ENCODE data around the gene TEX26. TPM values are rescaled to one million over a fixed set of nuclear protein-coding genes. Genes with fewer than 3 reads are reported as not detected.

Gene TEX26
- total RNA-seq, 4 donors from 2014 or later, result 1.2 TPM; not detected in 3

DNA sequence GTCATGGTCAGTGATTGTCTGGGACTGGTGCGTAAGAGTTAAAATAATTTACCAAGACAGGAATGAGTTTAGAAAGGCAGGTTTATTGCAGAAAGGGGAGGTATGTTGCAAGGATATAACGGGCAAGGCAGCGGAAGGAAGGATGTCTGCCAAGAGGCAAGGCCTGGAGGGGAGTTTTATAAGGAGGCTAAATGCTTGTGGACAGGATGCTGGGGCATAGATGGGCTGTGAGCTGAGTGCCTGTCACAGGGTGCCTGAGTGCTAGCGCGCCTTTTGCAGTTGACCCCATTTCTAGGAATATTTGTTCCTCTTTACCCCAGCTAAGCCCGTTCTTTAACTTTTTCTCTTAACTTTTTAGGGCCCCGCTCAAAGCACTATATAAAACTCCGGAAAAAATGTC lies 58.7 kb downstream of the TEX26 start:
- TF ChIP-seq POLR2A (IDR thresholded peaks at IDR 0.05), result no peak
- TF ChIP-seq, protein P1, sequence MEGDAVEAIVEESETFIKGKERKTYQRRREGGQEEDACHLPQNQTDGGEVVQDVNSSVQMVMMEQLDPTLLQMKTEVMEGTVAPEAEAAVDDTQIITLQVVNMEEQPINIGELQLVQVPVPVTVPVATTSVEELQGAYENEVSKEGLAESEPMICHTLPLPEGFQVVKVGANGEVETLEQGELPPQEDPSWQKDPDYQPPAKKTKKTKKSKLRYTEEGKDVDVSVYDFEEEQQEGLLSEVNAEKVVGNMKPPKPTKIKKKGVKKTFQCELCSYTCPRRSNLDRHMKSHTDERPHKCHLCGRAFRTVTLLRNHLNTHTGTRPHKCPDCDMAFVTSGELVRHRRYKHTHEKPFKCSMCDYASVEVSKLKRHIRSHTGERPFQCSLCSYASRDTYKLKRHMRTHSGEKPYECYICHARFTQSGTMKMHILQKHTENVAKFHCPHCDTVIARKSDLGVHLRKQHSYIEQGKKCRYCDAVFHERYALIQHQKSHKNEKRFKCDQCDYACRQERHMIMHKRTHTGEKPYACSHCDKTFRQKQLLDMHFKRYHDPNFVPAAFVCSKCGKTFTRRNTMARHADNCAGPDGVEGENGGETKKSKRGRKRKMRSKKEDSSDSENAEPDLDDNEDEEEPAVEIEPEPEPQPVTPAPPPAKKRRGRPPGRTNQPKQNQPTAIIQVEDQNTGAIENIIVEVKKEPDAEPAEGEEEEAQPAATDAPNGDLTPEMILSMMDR (IDR thresholded peaks at IDR 0.05), result no peak
- H3K27ac ChIP-seq, result no peak overlapping the region
- no peaks in the 10 kb centered on the region for H3K9me3 ChIP-seq
- DNase-seq, result no peak
- H3K27me3 ChIP-seq, result no peaks in the 10 kb centered on the region
- H3K4me3 ChIP-seq, result no peak overlapping the region
- intact Hi-C loops (cut with DNase I; ENCODE audit: low total_unique reads), result no loop called here
- H3K36me3 ChIP-seq, result no peaks in the 10 kb centered on the region
- no peaks in the 10 kb centered on the region for H3K4me1 ChIP-seq

DNA sequence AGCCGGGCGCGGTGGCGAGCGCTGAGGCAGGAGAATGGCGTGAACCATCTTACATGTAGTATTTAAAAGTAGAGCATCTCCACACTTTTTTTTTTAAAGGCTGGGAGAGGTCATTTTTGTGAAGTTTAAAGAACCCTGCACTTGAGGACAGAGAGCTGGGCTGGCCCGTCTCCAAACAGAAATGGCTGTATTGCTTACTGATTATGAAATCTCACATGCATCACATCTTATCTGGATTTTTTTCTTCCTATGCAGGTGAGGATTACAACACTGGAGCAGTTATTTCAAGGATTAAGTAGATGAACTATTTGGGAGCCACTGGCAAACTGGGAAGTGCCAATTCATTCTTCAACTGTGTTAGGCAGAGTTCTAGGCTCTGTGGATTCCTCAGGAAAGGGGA lies 59.5 kb downstream of the TEX26 start:
- Histone ChIP-seq H3K9me3 (no peaks in the 10 kb centered on the region), H3K27ac (no peak overlapping the region), H3K4me3 (no peak overlapping the region), H3K27me3 (no peaks in the 10 kb centered on the region), H3K36me3 (no peaks in the 10 kb centered on the region), H3K4me1 (no peaks in the 10 kb centered on the region)
- intact Hi-C loops (cut with DNase I; ENCODE audit: low total_unique reads), result no loop called here
- DNase-seq, result no peak
- TF ChIP-seq, protein P1 (IDR thresholded peaks at IDR 0.05), result no peak
- TF ChIP-seq POLR2A (IDR thresholded peaks at IDR 0.05), result no peak

DNA sequence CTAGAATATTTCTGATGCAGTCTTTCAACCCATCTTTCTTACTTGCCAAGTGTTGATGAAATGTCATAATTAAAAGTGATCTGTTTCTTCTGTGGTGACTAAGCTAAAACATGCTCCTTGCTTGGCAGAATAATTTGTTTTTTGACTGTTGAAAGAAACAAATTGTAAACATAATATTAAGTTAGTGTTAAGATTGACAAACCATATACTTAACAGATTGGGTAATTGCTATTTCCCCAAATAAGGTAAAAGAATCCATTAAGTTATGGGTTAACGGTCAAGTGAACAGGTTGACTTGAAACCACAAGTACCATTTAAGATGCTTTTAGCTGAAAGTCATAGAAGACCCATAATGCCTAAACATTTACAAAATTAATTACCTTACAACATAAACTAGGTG lies 62.9 kb downstream of the TEX26 start:
- Histone ChIP-seq H3K4me1 (no peaks in the 10 kb centered on the region), H3K4me3 (no peak overlapping the region), H3K27ac (no peak overlapping the region), H3K27me3 (no peaks in the 10 kb centered on the region), H3K36me3 (no peaks in the 10 kb centered on the region), H3K9me3 (no peaks in the 10 kb centered on the region)
- intact Hi-C loops (cut with DNase I; ENCODE audit: low total_unique reads), result no loop called here
- TF ChIP-seq POLR2A (IDR thresholded peaks at IDR 0.05), result no peak
- TF ChIP-seq, protein P1 (IDR thresholded peaks at IDR 0.05), result no peak
- no peak for DNase-seq

DNA sequence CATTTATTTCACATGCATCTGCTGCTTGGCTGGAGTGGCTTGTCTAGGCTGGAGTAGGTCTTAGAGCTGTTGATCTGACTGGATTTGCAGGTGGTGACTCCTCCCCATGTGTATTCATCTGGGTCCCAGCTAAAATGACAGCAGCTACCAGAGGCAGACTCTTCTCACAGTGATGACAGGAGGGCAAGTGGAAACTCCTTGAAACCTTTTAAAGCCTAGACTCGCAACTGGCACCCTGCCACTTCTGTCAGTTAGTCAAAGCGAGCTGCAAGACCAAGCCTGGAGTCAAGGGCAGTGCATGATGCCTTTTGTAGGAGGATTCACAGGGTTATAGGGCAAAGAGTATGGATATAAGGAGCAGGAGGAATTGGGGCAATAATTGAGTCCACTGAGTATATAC lies 65.2 kb downstream of the TEX26 start:
- no peaks in the 10 kb centered on the region for H3K27me3 ChIP-seq
- no peak for DNase-seq
- TF ChIP-seq, protein P1 (IDR thresholded peaks at IDR 0.05), result no peak
- TF ChIP-seq POLR2A (IDR thresholded peaks at IDR 0.05), result no peak
- H3K27ac ChIP-seq, result no peak overlapping the region
- no peak overlapping the region for H3K4me3 ChIP-seq
- intact Hi-C loops (cut with DNase I; ENCODE audit: low total_unique reads), result no loop called here
- no peaks in the 10 kb centered on the region for H3K4me1 ChIP-seq
- no peaks in the 10 kb centered on the region for H3K9me3 ChIP-seq
- H3K36me3 ChIP-seq, result no peaks in the 10 kb centered on the region

DNA sequence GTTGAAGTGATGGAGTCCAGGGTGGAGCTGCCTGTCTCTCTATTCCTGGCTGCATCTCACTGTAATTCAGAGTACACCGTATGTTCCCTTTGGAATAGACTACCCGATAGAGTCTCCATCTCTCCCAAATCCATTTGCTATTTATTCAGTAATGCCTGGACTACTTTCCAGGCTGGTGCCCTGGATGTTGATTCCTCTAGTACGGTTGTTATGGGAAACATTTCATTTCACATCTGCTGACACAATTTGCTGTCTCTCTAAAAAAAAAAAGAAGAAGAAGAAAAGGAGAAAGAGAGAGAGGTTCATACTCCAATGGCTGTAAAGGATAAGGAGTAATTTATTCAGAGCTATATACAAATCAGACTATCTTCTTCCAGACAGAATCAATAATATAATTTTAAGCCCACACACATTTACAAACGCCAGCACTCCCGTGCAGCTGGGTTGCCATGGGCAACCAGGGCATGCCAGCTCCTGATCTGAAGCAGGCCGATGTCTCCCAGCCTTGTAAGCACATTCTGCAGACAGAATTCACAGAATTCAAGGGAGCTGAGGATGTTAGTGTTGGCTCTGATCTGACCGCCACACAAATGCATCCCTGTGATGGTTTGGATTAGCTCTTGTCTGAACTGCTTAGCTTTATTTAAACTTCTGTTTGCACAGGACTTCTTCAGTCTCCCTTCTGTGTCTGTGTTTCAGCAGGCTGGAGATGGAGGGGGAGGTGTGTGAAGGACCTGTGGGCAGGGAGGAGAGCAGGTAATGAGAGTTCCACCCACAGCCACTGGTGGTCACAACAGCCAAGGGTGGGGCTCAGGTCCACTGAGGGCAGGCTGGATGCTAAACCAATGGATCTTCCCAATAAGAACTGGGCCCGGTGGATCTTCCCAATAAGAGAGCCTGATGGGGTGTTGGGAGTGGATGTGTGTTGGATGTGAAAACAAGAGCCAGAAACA lies 66.0 kb downstream of the TEX26 start:
- Histone ChIP-seq H3K27ac (no peak overlapping the region), H3K9me3 (no peaks in the 10 kb centered on the region), H3K36me3 (no peaks in the 10 kb centered on the region), H3K4me1 (no peaks in the 10 kb centered on the region), H3K4me3 (no peak overlapping the region), H3K27me3 (no peaks in the 10 kb centered on the region)
- intact Hi-C loops (cut with DNase I; ENCODE audit: low total_unique reads), result no loop called here
- TF ChIP-seq POLR2A (IDR thresholded peaks at IDR 0.05), result no peak
- TF ChIP-seq, protein P1 (IDR thresholded peaks at IDR 0.05), result no peak
- DNase-seq, result no peak
